Ascending aorta (tissue), 2 donors: ENCODE data around the gene LMBR1. TPM values are rescaled to one million over a fixed set of nuclear protein-coding genes. Genes with fewer than 3 reads are reported as not detected.

Experiments used
- DNase-seq, 2 donors: peaks; one replicate each; pipeline ENCODE4 v3.0.0-alpha.2; 2019; ENCODE audit warnings: low spot score in 2 of 2
- H3K27ac ChIP-seq, 2 donors: fragments of 200-600 bp; sonication (generic); one replicate each; pipeline ENCODE4 v1.5.1; 2016 to 2017; ENCODE audit warnings: mild to moderate bottlenecking in 1 of 2
- H3K27me3 ChIP-seq: fragments of 200-600 bp; sonication (generic); one replicate; pipeline ENCODE4 v1.5.1; 2017
- H3K36me3 ChIP-seq, 2 donors: fragments of 200-600 bp; sonication (generic); one replicate each; pipeline ENCODE4 v1.5.1; 2016
- H3K4me1 ChIP-seq, 2 donors: fragments of 200-600 bp; sonication (generic); one replicate each; pipeline ENCODE4 v1.5.1; 2016 to 2017; ENCODE audit warnings: mild to moderate bottlenecking in 1 of 2
- H3K4me3 ChIP-seq, 2 donors: fragments of 200-600 bp; sonication (generic); one replicate each; pipeline ENCODE4 v1.5.1; 2016 to 2017; ENCODE audit warnings: mild to moderate bottlenecking in 1 of 2
- H3K9me3 ChIP-seq, 2 donors: fragments of 200-600 bp; sonication (generic); one replicate each; pipeline ENCODE4 v1.5.1; 2016
- CTCF ChIP-seq, 3 experiments: fragments of 200-600 bp in 2 of 3; fragments of 450-650 bp in 1 of 3; sonication (generic) in 2 of 3; IDR thresholded peaks; one replicate each; pipeline ENCODE4 v1.5.1; 2016 to 2019; ENCODE audit warnings: antibody characterized with exemption in 3 of 3, mild to moderate bottlenecking in 1 of 3, moderate library complexity in 1 of 3
- intact Hi-C: fragments of 100-400 bp; cut with DNase I; formaldehyde crosslinking; loops from one replicate; pipeline ENCODE4 v1.15.1; 2023
- total RNA-seq: library from RNA; depleted of rRNA; stranded (reverse); fragments of >200 nt; gene quantifications from one replicate; pipeline ENCODE4 v1.1.0, GENCODE V29; 2016

The LMBR1 gene
- total RNA-seq, 1 donor from 2014 or later, result 14.8 TPM

- no peaks in the 10 kb centered on the region for H3K27me3 ChIP-seq
- no peaks in the 10 kb centered on the region for H3K9me3 ChIP-seq
- no peak overlapping the region for H3K27ac ChIP-seq
- TF ChIP-seq CTCF (IDR thresholded peaks at IDR 0.05), result no peak
- intact Hi-C loops, result no loop called here
- H3K4me1 ChIP-seq, result no peaks in the 10 kb centered on the region
- DNase-seq, result no peak
- H3K36me3 ChIP-seq, result no peaks in the 10 kb centered on the region
- no peak overlapping the region for H3K4me3 ChIP-seq
Observed at GRCh38 chr7:156802214-156802613, 90.8 kb downstream of the LMBR1 start.

DNA sequence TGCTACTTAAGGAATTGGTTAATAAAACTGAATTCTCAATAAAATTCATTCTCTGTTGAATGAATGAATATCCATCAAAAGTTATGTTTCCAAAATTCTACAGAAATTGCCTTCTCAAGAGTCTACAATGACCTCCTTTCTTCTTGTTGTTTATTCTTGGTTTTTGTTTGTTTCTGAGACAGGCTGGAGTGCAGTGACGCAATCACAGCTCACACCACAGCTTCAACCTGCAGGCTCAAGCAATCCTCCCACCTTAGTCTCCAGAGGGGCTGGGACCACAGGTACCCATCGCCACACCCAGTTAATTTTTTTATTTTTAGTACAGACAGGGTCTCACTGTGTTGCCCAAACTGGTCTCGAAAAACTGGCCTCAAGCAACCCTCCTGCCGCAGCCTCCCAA, 97.6 kb downstream of the LMBR1 start:
- H3K36me3 ChIP-seq, result peaks cover 0 to 7% of the 10 kb centered on the region in 2 donors
- H3K4me3 ChIP-seq, result no peak overlapping the region
- no peaks in the 10 kb centered on the region for H3K9me3 ChIP-seq
- H3K4me1 ChIP-seq, result no peaks in the 10 kb centered on the region
- DNase-seq, result no peak
- no peak for TF ChIP-seq CTCF (IDR thresholded peaks at IDR 0.05)
- intact Hi-C loops, result no loop called here
- no peak overlapping the region for H3K27ac ChIP-seq
- no peaks in the 10 kb centered on the region for H3K27me3 ChIP-seq

DNA sequence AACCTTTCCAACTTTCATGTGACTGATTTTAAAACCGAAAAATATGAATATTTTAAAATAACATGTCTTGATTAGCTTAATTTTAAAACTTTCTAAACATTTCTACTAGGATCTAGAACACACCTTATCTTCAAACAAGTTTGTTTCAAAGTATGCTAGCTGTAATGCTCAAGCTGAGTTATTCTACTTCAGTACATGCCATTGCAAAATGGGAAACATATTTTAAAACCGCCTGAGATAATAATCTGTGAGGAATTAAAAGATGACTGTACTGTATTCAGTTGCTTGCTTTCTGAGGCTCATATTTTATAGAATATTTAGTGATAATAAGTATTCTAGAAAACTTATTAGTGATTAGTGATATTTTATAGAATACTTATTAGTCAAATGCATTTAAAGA, 99.6 kb downstream of the LMBR1 start:
- no peaks in the 10 kb centered on the region for H3K9me3 ChIP-seq
- H3K36me3 ChIP-seq, result peaks cover 0 to 7% of the 10 kb centered on the region in 2 donors
- no peak overlapping the region for H3K27ac ChIP-seq
- intact Hi-C loops, result no loop called here
- no peak overlapping the region for H3K4me3 ChIP-seq
- no peaks in the 10 kb centered on the region for H3K4me1 ChIP-seq
- no peak for DNase-seq
- TF ChIP-seq CTCF (IDR thresholded peaks at IDR 0.05), result no peak
- H3K27me3 ChIP-seq, result no peaks in the 10 kb centered on the region

- H3K9me3 ChIP-seq, result no peaks in the 10 kb centered on the region
- DNase-seq, result no peak
- peaks cover 0 to 7% of the 10 kb centered on the region in 2 donors for H3K36me3 ChIP-seq
- no peak for TF ChIP-seq CTCF (IDR thresholded peaks at IDR 0.05)
- H3K4me3 ChIP-seq, result no peak overlapping the region
- intact Hi-C loops, result no loop called here
- H3K4me1 ChIP-seq, result no peaks in the 10 kb centered on the region
- H3K27ac ChIP-seq, result no peak overlapping the region
- H3K27me3 ChIP-seq, result no peaks in the 10 kb centered on the region
Observed at GRCh38 chr7:156792611-156793010, 100.4 kb downstream of the LMBR1 start.

DNA sequence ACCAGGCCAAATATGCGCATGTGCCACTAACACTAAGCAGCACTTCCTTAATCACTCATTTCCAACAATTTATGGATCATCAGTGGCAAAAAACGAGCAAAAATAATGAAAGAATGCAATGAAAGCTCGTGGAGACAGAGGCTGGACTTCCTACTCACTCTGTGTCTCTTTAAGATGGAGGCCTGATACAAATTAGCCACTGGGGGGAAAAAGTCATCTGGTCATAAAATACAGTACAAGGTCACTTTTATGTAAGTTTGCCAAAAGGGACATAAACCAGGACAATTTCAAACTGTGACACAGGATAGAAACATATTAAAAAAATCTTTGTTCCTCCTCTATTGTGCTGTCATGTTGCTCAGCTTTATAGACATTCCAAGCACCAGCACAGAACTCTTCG, 101.7 kb downstream of the LMBR1 start:
- H3K27me3 ChIP-seq, result no peaks in the 10 kb centered on the region
- H3K9me3 ChIP-seq, result no peaks in the 10 kb centered on the region
- H3K4me3 ChIP-seq, result no peak overlapping the region
- H3K4me1 ChIP-seq, result no peaks in the 10 kb centered on the region
- intact Hi-C loops, result no loop called here
- H3K27ac ChIP-seq, result no peak overlapping the region
- H3K36me3 ChIP-seq, result peaks cover 0 to 7% of the 10 kb centered on the region in 2 donors
- TF ChIP-seq CTCF (IDR thresholded peaks at IDR 0.05), result no peak
- no peak for DNase-seq

DNA sequence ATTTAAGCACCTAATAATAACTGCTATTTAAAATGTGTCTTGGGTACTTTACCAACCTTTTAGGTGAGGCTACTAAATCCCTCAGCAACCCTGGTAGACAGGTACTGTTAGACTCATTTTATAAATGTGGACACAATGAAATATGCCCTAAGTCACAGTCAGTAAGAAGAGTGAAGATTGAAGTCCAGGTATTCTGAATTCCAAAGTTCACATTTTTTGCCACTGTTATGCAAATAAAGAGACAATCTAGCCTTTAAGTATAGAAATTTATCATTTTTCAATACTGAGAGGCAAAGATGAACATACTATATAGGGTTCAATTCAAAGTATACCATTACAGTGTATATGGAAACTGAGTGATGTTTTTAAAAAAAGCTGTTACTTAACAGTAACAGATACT, 102.7 kb downstream of the LMBR1 start:
- intact Hi-C loops, result no loop called here
- no peak for DNase-seq

More for the DNA sequence above, 102.7 kb downstream of the LMBR1 start:
- TF ChIP-seq CTCF (IDR thresholded peaks at IDR 0.05), result no peak
- Histone ChIP-seq H3K27ac (no peak overlapping the region), H3K27me3 (no peaks in the 10 kb centered on the region), H3K36me3 (peaks cover 0 to under 1% of the 10 kb centered on the region in 2 donors), H3K9me3 (no peaks in the 10 kb centered on the region), H3K4me3 (no peak overlapping the region), H3K4me1 (no peaks in the 10 kb centered on the region)
